Measurements from ENCODE around the gene DAZAP1. TPM values are rescaled to one million over a fixed set of nuclear protein-coding genes. Genes with fewer than 3 reads are reported as not detected.

The DAZAP1 gene
- total RNA-seq, 1 experiment from 2014 or later, result 360 TPM

- no peak for TF ChIP-seq ZBTB43 (CRISPR knock-in tag; IDR thresholded peaks at IDR 0.05)
- TF ChIP-seq, protein P1, sequence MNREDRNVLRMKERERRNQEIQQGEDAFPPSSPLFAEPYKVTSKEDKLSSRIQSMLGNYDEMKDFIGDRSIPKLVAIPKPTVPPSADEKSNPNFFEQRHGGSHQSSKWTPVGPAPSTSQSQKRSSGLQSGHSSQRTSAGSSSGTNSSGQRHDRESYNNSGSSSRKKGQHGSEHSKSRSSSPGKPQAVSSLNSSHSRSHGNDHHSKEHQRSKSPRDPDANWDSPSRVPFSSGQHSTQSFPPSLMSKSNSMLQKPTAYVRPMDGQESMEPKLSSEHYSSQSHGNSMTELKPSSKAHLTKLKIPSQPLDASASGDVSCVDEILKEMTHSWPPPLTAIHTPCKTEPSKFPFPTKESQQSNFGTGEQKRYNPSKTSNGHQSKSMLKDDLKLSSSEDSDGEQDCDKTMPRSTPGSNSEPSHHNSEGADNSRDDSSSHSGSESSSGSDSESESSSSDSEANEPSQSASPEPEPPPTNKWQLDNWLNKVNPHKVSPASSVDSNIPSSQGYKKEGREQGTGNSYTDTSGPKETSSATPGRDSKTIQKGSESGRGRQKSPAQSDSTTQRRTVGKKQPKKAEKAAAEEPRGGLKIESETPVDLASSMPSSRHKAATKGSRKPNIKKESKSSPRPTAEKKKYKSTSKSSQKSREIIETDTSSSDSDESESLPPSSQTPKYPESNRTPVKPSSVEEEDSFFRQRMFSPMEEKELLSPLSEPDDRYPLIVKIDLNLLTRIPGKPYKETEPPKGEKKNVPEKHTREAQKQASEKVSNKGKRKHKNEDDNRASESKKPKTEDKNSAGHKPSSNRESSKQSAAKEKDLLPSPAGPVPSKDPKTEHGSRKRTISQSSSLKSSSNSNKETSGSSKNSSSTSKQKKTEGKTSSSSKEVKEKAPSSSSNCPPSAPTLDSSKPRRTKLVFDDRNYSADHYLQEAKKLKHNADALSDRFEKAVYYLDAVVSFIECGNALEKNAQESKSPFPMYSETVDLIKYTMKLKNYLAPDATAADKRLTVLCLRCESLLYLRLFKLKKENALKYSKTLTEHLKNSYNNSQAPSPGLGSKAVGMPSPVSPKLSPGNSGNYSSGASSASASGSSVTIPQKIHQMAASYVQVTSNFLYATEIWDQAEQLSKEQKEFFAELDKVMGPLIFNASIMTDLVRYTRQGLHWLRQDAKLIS (CRISPR knock-in tag; IDR thresholded peaks at IDR 0.05; ENCODE audit: borderline replicate concordance), result no peak
- no peak for TF ChIP-seq MYBL2 (CRISPR knock-in tag; IDR thresholded peaks at IDR 0.05)
These were observed 76.6 kb downstream of the DAZAP1 start (continued) for GRCh38 chr19:1483979-1484428.

Other genes with a start within 250 kb of the DAZAP1 start
- gene SBNO2, start 233.3 kb upstream of the DAZAP1 start, total RNA-seq (2021), result 40.7 to 57.3 TPM (median 48.0 TPM) in 3 replicates
- 106 to 112 TPM (median 106 TPM) in 3 replicates for gene STK11, start 201.8 kb upstream of the DAZAP1 start, total RNA-seq (2021)
- 21.9 to 23.6 TPM (median 23.4 TPM) in 3 replicates for gene CBARP, start 169.6 kb upstream of the DAZAP1 start, total RNA-seq (2021)
- 262 to 277 TPM (median 270 TPM) in 3 replicates for gene ATP5F1D, start 165.8 kb upstream of the DAZAP1 start, total RNA-seq (2021)
- 189 to 190 TPM (median 189 TPM) in 3 replicates for gene MIDN, start 159.0 kb upstream of the DAZAP1 start, total RNA-seq (2021)
- 256 to 298 TPM (median 256 TPM) in 3 replicates for gene CIRBP, start 138.3 kb upstream of the DAZAP1 start, total RNA-seq (2021)
- gene FAM174C, start 132.1 kb upstream of the DAZAP1 start, total RNA-seq (2021), result 59.4 to 65.9 TPM (median 65.7 TPM) in 3 replicates
- 11.4 to 14.2 TPM (median 12.6 TPM) in 3 replicates for gene EFNA2, start 121.7 kb upstream of the DAZAP1 start, total RNA-seq (2021)
- gene NDUFS7, start 23.7 kb upstream of the DAZAP1 start, total RNA-seq (2021), result 136 to 149 TPM (median 139 TPM) in 3 replicates
- gene GAMT, start 6.0 kb upstream of the DAZAP1 start, total RNA-seq (2021), result 27.7 to 33.6 TPM (median 28.9 TPM) in 3 replicates
- gene RPS15, start 30.8 kb downstream of the DAZAP1 start, total RNA-seq (2021), result 1,932 to 2,169 TPM (median 2,158 TPM) in 3 replicates
- 1.0 to 1.4 TPM (median 1.1 TPM) in 3 replicates for gene APC2, start 42.5 kb downstream of the DAZAP1 start, total RNA-seq (2021)
- 56.5 to 65.7 TPM (median 60.4 TPM) in 3 replicates for gene C19orf25, start 71.6 kb downstream of the DAZAP1 start, total RNA-seq (2021)
- gene PCSK4, start 82.8 kb downstream of the DAZAP1 start, total RNA-seq (2021), result 18.6 to 22.4 TPM (median 21.5 TPM) in 3 replicates
- gene REEP6, start 83.6 kb downstream of the DAZAP1 start, total RNA-seq (2021), result 17.0 to 19.5 TPM (median 19.1 TPM) in 3 replicates
- 0.55 to 1.9 TPM (median 1.5 TPM) in 3 replicates for gene ADAMTSL5, start 105.4 kb downstream of the DAZAP1 start, total RNA-seq (2021)
- 0.60 to 1.4 TPM (median 0.62 TPM) in 3 replicates for gene PLK5, start 116.5 kb downstream of the DAZAP1 start, total RNA-seq (2021)
- gene MEX3D, start 160.7 kb downstream of the DAZAP1 start, total RNA-seq (2021), result 69.5 to 80.5 TPM (median 78.2 TPM) in 3 replicates
- 90.2 to 94.8 TPM (median 93.2 TPM) in 3 replicates for gene MBD3, start 185.3 kb downstream of the DAZAP1 start, total RNA-seq (2021)
- gene UQCR11, start 197.9 kb downstream of the DAZAP1 start, total RNA-seq (2021), result 195 to 198 TPM (median 196 TPM) in 3 replicates
- 323 to 350 TPM (median 324 TPM) in 3 replicates for gene TCF3, start 245.0 kb downstream of the DAZAP1 start, total RNA-seq (2021)